ENCODE data around the gene TMEM170A.
"Not testable (repeated sequence)": the region's sequence is repeated elsewhere in the genome, so short reads cannot be mapped to it uniquely, and the experiment has no call there.

Gene TMEM170A

GRCh38 chr16:75464122-75464918, at the start of gene TMEM170A:
TMEM170A (minus strand) TSS chr16:75464689; CDS start chr16:75464600, 89 bp downstream.
- peak; percentile 100 for DNase-seq

- DNase-seq = no peak
These were observed 42.1 kb upstream of the TMEM170A start for GRCh38 chr16:75506574-75506973.

GRCh38 chr16:75506107-75506506, 41.6 kb upstream of the TMEM170A start:
- DNase-seq = no peak

- DNase-seq = no peak
These were observed 39.3 kb upstream of the TMEM170A start for GRCh38 chr16:75503801-75504200.

GRCh38 chr16:75502916-75503605, 38.6 kb upstream of the TMEM170A start:
- DNase-seq = no peak

- not testable (repeated sequence) for DNase-seq
These were observed 37.3 kb upstream of the TMEM170A start for GRCh38 chr16:75501820-75502219.

GRCh38 chr16:75501359-75501758, 36.9 kb upstream of the TMEM170A start:
- DNase-seq = no peak

- DNase-seq = not testable (repeated sequence)
These were observed 34.3 kb upstream of the TMEM170A start for GRCh38 chr16:75498605-75499322.

GRCh38 chr16:75497558-75497957, 33.1 kb upstream of the TMEM170A start:
- DNase-seq = no peak

- DNase-seq = peak; percentile 16
These were observed 30.7 kb upstream of the TMEM170A start, which contains the start of gene CHST6 for GRCh38 chr16:75495076-75495674. CHST6 (minus strand) TSS chr16:75495441; CDS start chr16:75479828, 15,613 bp downstream.

- no peak for DNase-seq
These were observed 30.2 kb upstream of the TMEM170A start for GRCh38 chr16:75494661-75495075.

GRCh38 chr16:75494184-75494583, 29.7 kb upstream of the TMEM170A start:
- no peak for DNase-seq

GRCh38 chr16:75491876-75492275, 27.4 kb upstream of the TMEM170A start:
- no peak for DNase-seq

- DNase-seq = no peak
These were observed 23.8 kb upstream of the TMEM170A start for GRCh38 chr16:75488322-75488721.

GRCh38 chr16:75486676-75487313, 22.3 kb upstream of the TMEM170A start:
- no peak for DNase-seq

- DNase-seq = no peak
These were observed 21.7 kb upstream of the TMEM170A start for GRCh38 chr16:75486014-75486675.

- no peak for DNase-seq
These were observed 20.9 kb upstream of the TMEM170A start for GRCh38 chr16:75485230-75486013.

- no peak for DNase-seq
These were observed 18.7 kb upstream of the TMEM170A start for GRCh38 chr16:75483222-75483621.

- DNase-seq = no peak
These were observed 18.1 kb upstream of the TMEM170A start for GRCh38 chr16:75482434-75483205.

- DNase-seq = no peak
These were observed 17.0 kb upstream of the TMEM170A start for GRCh38 chr16:75481475-75481874.

Measured in activated CD4-positive, alpha-beta T cell treated with anti-CD3 and anti-CD28 coated beads, Interleukin-2, Interleukin-6, amounts not matched to agents 100 ng/mL and 50 ng/mL, durations not matched to agents 16 hours and 8 hours (primary cell).